C1 segment of cervical spinal cord (tissue), 14 donors: ENCODE measurements around the gene PTX4.

Experiments used
- DNase-seq, 14 donors: peaks; one replicate each; lab custom pipeline; 2025; lab: John Stamatoyannopoulos, UW

Gene PTX4

DNA sequence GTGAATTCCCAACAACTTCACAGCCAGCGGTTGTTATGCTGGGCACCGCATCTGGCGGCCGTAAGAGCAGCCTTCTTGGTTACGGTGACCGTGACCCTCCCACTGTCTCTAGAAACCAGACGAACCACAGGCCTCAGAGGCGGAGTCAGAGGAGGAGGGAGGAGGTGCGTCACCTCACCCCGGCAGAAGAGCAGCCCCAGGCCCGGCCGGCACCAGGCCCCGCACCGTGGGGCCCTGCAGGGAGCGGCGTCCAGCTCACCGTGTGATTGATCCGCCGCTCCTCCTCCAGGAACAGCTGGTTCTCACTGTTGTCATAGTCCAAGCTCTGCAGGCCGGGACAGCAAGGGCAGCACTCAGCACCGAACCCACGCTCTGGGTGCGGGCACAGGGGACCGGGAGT, 27.6 kb downstream of the PTX4 start:
- no peak for DNase-seq

DNA sequence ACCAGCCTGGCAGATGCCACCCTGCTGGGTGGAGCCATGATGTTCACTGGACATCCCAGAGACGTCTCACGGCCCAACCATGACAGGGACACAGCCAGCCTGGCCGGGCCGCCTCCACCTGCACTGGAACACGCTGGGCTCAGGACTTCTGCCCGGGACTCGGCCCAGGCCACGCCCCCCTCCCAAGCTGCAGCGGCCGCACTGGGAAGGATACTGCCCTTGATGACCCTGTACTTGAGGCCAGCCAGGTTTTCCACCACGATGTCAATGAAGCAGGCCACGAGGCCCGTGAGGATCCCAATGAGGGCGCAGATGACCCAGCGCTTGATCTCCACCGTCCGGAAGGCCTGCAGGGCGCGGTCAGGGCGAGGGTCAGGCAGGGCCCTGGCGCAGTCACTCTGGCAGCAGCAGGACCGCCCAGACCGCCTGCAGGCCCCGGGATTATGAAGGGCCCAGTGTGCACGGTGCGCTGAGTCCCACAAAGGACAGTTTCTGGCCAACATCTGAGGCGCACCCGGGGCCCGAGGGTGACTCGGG, 28.1 kb downstream of the PTX4 start:
- DNase-seq, result no peak

DNA sequence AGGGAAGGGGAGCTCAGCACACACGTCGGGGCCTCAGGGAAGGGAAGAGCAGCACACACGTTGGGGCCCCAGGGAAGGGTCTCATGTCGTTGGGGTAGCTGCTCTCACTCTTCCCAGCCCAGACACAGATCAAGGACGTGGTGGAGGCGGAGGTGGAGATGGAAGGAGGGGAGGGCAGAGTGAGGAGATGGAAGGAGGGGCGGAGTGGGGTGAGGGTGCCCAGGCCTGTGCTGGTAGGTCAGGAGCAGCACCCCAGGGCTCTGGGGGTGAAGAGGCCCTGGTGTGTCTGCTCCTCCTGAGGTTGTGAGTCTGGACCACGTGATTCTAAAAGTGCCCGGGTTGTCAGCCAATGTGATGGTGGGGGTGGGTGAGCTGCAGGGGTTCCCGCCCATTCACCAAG, 28.8 kb downstream of the PTX4 start:
- no peak for DNase-seq

DNA sequence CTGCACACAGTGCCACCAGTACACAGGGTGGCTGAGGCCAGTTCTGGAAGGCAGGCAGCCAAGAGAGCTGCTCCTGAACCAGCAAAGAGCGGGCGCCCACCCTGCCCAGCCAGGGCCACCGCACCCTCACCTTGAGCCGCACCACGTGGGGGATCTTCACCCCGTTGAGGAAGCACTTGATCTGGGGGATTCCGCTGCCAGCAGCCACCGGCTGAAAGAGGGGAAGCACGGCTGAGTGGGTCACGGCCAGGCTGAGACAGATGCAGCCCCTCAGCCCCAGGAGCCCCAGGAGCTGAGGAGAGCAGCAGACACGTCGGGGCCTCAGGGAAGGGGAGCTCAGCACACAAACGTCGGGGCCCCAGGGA, 29.8 kb downstream of the PTX4 start:
- DNase-seq, result no peak

DNA sequence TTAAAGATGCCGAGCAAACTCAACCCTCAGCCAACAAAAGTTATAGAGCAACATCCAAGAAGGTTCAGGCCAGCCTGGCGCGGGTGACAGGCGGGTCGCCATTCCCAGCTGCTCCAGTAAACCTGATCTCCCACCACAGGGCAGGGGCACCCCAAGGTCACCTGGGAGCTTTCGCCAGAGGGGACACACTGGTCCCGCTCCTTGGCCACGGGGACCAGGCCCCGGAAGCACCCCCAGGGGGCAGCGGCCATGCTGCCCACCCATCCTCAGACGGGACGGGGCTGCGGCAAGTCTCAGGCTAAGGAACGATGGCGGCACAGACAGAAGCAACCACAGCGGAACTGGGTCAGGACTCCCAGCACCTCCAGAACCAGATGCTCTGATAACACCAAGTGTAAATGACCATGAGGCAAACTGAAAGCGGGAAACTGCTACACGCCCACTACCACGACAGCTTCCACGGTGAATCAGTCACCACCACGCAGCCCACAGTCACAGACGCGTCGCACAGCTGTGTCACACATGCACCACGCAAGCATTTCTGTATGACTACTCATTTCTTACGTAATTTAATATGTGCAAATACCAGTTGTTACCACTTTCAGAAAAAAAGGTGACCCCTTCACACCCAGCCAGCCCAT, 30.3 kb downstream of the PTX4 start:
- no peak for DNase-seq

DNA sequence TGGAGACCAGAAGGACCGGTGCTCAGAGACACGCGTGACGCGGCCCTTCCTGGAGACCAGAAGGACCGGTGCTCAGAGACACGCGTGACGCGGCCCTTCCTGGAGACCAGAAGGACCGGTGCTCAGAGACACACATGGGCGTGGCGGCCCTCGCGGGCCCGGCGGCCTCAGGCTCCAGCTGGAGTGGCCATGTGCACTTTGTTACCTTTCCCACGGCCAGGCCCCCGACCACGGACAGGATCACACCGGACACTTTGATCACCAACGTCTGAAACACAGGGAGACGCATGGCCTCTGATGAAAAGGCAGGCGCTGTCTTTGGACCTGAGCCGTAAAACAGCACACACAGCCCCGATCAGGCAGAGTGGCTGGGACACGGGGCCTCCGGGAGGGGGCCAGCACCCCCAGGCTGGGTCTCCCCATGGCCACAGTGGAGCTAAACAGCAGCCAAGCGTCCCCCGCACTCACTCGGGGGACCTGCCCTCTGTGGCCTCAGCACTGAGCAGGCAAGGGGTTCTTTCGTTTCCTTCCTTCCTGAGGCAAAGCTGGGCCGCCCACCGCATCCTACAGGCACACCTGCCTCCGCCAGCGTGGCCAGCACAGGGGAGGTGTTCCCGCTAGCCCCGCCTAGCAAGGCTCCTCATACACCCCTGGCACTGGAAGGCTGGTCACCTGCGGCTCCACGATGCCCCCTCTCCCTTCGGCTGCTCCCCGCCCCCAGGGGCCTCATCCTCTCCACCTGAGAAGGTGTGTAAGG, 31.1 kb downstream of the PTX4 start:
- no peak for DNase-seq

DNA sequence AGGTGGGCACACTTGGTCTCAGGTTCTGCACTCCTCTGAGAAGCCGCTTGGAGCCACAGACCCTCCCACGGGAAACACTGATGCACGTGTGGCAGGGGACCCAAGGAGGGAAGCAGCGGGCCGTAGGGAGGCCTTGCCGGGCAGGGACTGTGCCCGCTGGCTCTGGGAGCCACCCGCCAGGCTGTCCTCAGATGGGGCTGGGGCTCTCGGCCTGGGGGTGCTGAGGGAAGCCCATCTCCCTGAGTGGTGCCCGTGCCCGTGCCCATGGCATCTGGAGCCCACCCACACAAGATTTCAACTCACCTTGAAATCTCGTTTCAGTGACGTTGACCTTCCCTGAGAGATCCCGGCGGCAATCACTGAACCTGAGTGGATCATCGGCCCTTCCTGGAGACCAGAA, 31.8 kb downstream of the PTX4 start:
- DNase-seq, result no peak

DNA sequence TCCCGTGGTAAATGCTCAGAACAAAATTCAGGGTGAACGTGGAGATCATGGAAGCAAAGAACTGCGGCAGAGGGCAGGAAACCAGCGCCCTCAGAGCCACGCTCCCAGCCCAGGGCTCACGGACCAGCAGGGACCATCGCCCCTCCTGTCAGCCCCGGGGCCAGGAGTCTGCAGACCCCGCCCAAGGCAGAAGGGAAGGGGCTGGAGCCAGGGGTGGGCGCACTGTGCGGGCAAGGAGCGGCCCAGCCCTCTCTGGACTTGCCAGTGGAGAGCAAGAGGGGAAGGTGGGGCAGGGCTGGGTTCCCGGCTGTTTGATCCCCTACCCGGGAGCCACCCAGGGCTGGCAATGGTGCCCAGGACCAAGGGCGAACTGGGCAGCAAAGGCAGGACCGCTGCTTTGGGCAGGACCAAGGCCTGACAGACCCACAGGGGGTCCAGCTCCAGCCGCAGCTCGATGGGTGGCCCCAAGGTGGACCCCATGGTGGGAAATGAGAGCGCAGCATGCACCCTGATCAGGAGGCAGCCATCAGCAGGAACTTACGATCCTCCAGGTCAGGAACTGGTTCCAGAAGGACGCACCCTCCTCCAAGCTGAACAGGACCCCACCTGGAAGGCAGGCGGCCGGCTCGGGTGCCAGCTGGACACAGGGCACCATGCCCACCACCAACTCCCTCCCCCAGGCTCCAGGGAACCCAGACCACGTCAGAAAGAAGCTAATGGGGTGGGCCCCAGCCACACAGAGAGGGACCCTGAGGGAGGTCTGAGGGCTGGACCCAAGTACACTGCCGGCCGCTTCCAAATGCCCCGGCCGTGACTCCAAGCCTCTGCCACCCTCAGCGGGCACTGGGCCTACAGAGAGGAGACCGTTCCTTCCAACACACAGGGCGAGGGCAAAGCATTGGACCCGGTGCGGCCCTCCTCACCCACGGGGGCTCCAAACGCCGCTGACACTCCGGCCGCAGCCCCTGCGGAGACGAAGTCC, 33.3 kb downstream of the PTX4 start:
- DNase-seq, result no peak

DNA sequence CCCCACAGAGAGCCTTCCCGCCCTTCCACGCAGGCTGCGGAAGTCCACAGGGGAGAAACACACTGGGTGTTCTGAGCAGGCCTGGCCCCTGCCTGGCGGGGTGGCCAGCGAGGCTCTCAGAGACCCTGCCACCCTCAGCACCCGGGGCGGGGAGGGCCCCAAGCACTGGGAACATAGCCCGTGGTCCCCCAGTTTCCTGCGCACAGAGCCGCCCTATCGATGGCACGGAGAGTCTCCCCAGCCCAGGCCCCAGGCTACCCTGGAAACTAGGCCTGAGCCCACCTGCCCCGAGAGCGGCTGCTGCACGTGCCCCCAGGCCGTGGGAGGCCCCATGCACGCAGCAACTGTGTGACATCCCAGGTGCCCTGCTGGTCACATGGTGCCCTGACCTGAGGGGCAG, 34.2 kb downstream of the PTX4 start:
- DNase-seq, result no peak

DNA sequence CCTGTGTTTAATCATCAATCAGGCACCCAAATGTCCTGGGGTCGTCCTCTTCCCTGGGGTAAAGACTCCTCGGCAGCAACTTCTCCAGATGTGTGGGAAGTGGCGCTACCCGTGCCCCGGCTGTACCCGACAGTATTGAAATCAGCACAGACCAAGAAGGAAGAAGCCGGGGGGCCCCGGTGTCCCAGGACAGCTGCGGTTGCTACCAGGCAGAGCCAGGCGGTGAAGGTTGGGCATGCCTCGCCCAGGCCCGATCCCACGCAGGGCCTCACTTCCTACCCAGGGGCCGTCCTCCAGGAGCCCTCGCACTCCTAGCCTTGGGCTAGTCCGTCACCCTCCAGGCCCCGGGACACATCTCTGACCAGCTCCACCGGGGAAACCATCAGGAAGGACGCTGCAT, 35.4 kb downstream of the PTX4 start:
- DNase-seq, result no peak

DNA sequence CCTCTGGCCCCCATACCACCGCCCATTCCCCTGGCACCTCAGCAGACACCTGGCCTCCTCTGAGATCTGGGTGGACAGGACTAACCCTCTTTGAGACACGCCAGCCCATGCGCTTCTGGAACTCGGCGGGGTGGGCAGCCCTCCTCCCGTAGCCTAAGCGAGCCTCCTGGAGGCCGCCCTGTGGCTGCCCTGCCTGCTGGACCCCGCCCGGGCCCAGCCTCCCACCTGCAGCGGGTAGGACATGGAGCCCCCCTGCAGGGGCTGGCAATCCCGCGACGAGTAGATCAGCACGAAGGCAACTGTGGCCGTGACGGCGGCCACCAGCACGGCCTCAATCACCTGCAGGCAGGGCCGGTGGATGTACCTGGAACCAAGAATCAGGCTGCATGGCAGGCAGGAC, 36.2 kb downstream of the PTX4 start:
- DNase-seq, result no peak

DNA sequence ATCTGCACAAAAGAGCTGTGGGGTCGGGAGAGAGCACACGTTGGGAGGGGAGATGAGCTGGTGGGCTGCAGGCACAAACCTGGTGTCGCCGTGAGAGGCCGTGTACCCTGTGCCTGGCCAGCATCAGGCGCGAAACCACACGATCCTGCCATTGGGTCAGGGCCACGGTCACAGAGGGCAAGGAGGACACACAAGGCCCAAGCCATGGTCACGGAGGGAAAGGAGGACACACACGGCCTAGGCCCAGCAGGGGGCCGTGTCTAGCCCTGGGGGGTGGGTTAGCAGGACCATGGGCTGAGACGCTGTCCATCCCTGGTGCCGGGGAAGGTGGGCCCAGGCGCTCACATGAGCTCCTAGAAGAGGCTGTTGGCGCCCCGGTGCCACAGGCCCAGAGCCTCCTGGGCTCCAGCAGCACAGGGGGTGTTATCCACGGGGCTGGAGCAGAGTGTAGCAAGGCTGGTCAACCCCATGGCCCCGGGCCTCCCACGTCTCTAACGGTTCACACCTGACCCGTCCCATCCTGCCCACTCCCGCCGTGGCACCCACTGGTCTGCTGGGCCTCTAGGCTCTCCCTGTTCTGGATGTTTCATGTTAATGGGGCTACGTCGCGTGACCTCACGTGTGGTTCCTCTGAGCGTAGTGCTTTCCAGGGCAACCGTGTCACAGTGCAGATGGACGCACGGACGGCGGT, 36.9 kb downstream of the PTX4 start:
- no peak for DNase-seq

DNA sequence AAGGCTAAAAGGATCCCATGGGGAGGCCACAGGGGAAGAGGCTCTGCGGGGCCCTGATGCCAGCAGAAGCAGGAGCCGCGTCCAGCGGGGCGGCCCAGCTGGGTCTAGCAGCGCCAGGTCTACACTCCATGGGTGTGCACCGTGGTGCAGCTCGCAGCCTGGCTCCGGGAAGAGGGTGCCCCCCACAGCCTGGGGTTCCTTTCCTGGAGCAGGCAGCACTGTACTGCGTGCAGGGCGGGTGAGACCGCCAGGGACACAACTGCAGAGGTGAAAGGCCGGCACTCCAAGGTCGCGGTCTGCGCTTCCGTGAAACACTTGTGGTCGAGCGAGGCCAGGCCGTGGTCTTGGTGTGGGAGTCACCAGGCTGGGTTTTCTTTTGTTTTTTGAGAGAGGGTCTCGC, 37.9 kb downstream of the PTX4 start:
- DNase-seq, result no peak

DNA sequence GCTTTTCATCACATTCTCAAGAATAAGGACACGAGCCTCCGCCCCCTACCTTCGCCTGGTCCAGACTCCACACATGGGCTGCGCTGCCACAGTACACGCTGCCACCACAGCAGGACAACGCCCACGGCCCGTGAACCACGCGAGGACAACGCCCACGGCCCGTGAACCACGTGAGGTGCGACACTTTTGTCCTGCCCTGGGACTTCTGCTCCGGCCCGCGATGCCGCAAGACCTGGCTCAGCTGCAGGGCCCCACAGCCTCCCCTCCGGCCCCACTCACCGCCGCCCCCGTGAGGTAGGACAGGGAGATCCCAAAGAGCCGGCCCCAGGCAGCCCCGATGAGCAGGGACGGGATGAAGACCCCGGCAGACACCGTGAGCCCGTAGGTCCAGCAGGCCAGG, 38.5 kb downstream of the PTX4 start:
- DNase-seq, result no peak

DNA sequence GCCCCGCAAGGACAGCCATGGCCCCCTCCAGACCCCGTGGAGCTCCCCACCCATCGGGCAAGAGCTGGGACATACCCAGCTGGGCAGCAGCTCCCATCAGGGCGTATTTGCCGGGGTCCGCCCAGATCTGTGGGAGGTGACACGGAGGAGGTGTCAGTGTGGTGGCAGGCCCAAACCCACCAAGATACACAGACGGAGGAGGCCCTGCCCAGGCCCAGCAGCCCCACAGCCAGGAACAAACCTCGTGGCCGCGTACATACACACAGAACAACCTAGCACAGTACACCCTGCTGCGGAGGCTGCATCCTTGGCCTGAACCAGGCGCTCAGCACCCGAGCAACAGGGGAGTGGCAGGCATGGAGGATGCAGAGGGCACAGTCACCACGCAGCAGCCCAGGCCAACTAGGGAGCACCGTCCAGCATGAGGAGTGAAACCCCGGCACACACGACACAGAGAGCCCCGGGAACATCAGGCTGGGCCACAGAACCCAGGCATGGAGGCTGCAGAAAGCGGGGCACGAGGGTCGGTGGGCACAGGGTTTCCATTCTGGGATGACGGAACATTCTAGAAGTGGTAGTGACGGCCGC, 39.4 kb downstream of the PTX4 start:
- DNase-seq, result no peak

DNA sequence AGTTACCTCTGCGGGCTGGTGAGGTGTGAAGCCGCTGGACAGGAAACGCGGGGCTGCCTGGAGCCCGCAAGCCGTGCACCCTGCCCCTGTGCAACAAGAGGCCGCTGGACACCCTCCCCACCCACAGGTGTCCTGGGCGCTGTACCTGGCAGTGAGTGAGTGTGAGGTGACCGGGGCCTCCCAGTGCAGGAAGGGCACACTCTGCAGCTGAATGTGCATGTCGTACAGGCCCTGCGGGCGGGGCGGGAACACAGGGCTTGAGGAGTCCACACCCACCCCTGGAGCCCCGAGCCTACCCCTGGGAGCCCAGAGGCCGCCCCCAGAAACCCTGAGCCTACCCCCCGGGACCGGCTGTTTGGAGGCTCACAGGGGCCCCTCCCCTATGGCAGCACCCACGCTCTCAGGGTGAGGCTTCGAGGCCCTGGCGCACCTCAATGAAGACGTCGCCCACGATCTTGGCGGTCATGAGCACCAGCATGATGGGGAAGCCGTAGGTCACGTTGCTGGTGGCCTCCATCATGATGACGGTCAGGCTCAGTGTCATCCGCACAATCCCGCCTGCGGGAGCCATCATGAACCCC, 40.1 kb downstream of the PTX4 start:
- no peak for DNase-seq

DNA sequence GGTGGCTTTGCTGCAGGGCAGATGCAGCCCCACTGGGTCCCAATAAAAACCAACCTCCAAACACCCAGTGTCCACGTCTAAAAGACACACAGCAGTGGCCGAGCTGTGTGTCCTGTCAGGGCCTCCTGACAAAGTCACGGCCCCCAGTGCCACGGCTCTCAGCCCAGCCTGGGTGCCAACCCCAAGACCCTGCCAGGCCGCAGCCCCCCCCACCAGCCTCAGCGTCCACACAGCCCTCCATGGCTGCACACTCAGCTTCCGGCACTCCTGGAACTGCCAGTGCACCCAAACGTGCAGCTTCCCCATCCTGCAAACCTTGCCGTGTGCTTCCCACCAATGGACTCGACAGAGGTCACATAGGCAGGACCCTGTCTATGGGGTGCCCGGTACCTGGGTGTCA, 40.8 kb downstream of the PTX4 start:
- no peak for DNase-seq

DNA sequence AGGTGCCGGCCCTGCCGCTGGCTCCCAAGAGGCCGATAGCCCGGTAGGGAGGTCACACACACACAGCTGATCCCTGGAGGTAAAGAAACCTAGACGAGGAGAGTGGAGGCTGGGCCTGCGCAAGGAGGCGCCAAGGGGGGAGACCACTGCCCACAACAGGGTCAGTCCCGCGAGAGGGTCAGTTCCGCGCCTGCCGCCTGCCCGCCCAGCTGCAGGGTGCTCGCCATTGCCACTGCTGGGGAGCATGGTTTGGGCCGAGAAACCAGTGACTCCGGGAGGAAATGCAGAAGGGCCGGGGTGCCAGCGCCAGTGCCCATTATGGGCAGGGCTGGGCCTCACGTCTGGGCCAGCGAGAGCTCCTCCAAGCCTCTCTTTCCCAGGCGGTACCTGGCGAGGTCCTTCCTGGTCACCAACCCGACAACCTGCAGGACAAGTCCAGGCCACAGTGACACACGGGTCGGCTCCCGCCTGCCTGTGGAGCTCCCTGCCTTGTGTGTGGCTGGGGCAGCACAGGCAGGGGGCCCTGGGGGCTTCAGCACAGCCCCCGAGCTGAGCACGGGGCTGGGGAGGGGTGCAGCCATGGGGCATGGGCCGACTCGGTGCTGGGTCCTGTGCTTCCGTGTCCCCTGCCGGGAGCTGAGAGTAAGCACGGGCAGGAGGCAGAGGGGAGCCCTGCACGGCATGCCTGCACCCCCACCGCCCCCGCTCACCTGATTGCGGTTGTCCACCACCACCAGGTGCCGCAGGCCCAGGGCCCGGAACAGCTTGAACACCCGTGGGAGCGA, 42.3 kb downstream of the PTX4 start:
- no peak for DNase-seq

DNA sequence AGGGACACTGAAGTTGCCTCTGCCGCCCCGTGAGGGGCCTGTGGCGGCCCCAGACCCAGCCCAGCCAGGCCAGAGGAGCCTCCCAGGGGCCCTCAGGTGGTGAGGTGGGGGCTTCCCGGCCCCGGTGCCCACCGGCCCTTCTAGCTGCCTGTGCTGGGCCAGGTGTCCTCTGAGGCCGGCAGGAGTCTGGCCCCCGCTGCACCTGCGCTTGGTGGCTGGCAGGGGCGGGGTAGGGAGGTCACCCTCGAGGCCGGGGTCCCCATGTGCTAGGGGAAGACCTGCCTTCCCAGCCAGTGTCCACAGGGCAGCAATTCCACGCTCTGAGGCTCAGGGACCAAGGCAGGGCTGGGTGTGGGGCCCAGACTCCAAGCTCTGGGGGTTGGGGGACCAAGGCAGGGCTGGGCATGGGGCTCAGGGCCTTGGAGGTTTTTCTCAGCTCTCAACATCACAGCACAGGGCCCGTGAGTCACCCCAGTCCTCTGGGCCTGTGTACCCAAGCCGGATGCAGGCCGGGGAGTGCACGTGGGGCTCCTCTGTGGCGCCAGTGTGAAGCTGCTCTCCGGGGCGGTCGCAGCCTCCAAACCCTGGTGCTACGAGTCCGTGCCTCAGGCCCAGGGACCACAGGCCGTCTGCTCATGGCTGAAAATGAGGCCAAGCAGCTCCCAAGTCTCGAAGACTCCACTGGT, 43.1 kb downstream of the PTX4 start:
- no peak for DNase-seq
